ENCODE measurements around the gene VRK1.
A peak's percentile ranks its signal among the peaks of the same experiment; 100 is the strongest.

VRK1 gene

DNA sequence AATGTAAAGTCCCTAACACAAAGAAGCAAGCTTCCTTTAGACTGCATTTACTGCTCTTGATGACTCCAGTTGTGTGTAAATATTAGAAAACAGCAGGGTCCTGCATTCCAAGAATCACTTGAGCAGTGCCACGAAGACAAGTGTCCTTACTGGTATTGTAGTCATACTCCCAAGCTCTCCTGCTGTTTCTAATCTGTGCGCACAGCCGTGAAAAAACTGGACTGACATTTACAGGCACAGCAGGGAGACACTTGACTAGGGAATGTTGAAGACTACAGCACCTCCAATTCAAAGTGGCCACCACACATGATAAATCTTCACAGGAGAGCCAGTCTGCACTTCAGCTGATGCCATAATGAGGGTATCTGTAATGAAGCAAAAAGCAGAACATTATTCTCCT, 91.4 kb downstream of the VRK1 start:
- DNase-seq, result no peak

DNA sequence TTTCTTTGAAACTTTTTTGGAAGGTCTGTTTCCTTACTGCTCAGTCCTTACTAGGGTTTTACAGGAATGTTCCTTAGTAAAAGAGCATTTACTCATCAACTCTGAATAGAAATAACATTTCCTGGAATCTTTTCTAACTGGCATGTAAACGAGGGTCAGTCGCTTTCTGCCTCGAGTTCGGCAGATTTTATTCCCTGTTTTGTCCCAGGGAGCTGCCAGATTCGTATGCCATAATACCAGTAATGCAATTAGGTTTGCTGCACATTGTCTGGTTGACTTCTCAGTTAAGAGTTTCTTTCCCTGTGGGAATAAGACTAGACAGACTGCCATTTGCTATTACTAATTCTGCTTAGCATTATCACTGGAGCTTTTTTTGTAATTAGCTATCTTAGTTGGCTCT, 91.9 kb downstream of the VRK1 start:
- no peak for DNase-seq

DNA sequence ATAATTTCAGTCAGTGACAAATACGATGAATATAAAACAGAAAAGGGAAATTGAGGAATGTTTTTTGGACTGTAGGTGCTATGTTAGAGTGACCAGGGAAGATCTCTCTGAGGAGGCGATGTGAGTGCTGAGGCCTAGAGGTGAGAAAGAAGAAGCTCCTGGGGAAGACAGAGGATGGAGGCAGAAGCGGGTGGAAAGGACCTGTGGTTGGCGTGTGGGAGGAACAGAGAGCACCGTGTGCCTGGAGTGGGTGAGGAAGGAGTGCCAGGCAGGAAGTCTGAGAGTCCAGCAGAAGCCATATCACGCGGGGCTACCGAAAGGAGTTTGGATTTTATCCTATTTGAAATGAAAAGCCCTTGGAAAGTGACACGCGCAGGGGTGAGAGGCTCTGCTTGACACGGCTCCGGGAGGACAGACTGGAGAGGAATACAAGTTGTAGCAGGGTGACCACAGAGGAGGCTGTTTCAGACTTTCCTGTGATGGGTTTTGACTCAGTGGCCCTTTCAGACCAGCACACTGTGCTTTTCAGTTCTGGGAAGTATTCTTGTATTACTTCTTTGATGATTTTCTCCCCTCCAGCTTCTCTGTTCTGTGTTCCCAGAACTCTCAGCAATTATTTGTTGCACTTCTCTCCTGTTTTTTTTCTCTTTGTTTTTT, 96.9 kb downstream of the VRK1 start:
- no peak for DNase-seq

DNA sequence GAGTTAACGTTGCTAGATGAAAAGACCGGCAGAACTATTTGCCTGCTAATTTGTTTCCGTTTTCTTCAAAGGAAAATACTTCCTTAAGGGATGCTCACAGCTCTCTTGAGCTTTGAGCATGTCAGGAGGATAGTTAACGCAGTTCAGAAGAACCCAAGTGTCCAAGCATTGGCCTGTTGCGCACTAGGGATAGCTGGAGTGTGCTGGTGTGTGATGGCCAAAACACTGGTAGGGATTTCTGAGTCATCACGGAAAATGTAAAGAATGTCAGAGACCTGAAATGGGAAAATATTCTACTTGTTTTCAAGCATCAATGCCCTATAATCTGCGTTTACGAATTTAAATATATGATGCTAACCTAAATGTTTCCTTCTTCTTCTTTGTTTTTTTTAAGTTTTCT, 97.8 kb downstream of the VRK1 start:
- DNase-seq, result no peak

DNA sequence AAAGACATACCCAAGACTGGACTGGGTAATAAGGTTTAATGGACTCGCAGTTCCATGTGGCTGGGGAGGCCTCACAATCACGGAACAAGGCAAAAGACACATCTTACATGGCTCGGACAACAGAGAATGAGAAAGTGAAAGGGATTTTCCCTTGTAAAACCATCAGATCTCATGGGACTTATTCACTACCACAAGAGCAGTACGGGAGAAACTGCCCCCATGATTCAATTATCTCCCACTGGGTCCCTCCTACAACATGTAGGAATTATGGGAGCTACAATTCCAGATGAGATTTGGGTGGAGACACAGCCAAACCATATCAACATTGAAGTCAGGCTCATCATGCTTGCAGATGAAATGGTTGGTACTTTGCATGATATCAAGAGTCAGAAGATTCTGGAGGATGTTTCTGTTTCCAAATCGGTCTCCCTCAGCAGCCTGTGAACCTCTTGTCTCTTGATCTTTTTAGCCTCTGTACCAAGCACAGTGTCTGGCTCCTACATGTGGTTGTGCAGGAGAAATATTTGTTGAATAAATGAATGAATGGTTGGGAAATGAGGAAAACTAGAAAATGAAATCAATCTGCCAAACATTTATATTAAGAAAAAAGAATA, 98.6 kb downstream of the VRK1 start:
- DNase-seq, result no peak

DNA sequence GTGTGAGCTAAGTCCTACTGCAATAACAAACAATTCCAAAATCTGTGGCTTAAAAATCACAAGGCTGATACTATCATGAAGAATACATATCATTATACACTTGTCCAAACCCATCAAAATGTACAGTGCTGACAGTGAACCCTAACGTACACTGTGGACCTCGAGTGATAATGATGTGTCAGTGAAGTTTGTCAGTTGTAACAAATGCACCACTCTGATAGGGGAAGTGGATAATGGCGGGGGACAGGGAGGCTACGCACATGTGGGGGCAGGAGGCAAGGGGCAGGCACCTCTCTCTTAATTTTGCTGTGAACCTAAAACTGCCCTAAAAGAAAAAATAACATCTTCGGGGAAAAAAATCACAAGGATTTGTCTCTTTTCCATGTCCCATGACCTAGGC, 100.0 kb downstream of the VRK1 start:
- no peak for DNase-seq

DNA sequence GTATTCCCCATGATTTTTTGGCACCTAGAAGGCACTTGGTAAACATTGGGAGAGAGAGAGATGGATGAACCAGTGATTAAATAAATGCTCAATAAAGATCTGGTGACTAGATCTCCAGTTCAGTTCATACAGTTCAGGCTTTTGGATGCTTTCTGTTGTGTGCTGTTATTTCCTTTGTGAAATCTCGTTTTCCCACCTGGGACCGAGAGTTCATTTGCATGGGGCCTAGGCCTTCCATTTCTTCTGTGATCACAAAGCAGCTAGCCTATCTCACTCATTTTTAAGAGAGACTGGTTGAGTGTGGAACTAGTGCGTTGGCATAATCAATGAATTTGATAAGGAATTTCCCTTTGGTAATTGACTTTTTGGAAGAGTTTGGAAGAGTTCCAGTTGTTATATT, 104.0 kb downstream of the VRK1 start:
- DNase-seq, result no peak

DNA sequence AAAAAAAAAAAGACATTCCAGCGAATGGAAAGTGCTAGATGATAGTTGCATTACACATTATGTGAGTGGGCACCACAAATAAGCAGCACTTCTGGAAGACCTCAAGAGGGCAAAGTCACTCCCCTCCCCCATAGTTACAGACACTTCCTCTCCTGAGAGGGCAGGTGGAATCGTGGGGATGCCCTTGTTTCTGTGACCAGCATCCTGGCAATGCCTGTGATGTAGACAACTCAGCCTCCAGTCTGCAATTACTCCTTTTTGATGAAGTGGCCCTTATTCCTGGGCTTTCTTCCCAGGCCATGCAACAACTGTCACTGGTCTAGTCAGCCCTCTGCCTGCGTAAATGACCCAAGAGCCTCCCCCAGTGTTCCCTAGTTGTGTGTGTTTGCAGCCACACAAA, 104.8 kb downstream of the VRK1 start:
- DNase-seq, result no peak

DNA sequence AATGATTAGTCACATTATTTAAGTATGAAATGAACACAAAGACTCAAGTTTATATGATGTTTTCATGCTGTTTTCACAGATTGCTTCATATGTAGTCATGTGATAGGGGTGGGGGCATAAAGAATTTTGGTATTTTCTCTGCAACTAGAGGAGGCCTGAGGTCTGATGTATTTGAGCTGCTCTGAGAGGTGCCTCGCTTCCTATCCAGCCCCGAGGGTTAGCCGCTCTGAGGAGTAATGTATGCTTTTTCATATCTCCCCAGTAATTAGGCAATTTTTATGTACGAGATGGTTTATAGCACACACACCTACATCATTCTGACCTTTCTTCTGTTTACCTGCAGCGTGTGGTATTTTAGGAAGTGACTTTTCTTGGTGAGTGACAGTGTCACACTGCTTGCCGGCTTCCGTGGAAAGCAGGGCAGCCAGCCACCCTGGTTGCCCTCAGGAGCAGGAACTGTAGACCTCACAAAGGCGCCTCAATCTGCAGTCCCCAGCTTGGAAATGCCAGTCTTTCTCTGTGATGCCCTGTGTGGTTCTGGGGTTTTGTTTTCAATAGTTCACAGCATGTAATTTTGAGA, 106.4 kb downstream of the VRK1 start:
- no peak for DNase-seq

DNA sequence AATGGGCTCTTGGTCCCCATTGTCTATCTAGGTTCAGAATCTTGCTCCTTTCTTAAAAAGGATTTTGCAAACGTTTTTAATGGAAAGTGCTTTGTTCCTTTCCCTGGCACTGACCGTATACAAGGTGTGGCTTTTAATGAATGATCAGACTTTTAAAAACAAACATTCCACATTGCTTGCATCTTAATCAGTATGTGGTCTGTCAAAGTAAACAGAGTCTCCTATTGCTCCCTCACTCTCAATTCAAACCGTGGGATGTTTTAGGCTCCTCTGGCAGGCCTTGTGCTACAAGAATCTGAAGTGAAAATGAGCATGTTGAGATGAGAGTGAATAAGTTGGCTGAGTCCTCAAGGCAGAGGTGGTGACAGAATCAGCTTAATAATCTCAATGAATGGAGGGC, 107.0 kb downstream of the VRK1 start:
- no peak for DNase-seq

DNA sequence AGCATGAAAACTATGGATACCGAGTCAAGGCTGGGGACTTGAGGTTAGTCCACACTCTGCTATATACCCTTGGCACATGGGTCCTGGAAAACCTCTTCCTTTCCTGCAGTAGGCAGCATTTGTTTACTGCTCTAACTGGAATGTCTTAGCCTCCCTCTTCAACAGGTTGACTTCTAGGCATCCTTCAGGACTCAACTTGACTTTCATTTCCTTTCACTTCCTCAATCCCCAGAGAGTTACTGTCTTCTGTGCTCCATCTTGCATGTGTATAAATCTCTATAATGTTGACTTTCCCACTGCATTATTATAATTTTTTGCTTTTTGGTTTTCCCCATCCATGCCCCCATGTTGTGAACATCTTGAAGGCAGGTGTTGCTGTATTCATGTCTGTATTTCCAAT, 107.9 kb downstream of the VRK1 start:
- DNase-seq, result no peak

DNA sequence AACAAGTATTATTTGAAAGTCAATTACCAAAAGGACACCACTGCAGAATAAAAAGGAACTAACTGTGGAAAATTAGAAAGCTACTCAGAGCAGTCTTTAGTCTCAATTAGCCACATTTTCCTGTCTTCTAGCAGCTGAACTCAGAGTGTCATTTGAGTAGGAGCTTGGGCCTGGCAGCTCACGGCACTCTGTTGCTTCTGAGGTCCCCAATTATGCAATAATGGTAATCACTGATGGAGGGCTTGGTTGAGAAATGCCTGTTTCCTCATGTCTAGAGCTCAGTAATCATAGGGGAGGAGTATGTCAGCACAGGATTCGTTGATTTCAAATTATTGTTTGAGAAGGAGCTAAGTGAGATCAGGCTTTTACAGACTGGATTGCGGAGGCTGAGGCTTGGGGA, 108.6 kb downstream of the VRK1 start:
- DNase-seq, result no peak

DNA sequence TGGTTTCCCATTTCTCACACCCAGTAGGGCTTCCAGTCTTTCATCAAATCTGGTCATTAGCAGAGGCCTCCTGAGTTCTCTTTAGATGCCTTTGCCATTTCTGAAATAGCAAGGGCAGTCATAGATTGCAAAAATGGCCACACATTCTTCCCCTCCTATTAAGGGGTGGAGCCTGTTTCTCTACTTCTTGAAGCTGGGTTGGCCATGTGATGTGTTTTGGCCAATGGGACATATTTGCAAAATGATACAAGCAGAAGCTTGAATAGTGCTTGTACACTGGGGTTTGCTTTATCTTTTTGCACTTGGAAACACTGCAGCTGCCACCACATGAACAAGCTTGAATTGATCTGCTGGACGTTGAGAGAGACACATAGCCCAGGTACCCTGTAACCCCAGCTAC, 109.3 kb downstream of the VRK1 start:
- no peak for DNase-seq

DNA sequence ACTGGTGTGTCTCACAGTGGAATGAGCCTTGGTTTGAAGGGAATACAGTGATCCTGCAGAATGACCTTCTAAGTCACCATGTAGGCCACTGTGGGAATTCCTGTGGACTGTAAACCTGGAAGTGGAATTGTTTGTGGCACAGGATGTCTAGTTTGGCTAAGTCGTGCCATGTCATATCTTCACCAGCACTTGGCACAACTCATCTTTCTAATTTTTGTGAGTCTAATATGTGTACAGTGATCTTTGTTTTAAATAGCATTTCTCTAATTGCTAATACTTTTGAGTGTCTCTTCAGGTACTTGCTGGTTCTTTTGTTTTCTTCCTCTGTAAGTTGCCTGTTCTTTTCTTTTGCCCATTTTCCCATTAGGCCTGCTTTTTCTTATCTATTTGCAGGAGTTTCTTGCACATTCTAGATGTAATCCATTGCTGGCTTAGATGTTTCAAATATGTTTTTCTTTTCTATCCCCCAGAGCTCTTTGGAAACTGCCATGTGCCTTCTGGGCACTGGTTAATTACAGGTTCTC, 112.7 kb downstream of the VRK1 start:
- DNase-seq, result no peak

DNA sequence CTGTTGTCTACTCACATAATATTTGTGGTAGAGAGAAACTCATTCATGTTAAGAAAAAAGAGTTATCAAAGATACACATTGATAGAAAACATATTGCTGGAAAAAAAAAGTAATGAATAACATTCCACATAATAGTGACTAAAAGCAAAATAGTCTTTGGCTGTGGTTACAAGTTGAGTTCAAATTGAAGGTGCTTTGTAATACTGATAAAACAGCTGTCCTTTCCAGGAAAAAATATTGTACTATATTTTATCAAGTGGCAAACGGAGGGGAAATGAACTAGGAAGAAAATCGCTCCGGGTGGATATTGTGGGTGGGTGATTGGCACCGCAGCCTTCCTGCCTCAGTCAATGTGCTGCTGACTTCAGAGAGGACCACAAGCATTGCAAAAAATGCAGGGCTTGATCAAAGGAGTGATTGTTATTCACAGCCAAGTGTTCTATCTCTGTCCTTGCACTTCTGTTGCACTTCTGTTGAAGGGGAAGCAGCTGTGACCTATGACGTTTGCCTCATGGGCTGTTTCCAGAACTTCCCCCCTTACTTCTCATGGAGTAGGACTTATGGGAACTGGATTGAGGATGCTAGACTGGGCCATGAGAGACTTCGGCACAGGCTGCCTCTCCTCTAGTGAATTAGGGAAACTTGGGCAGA, 114.4 kb downstream of the VRK1 start:
- no peak for DNase-seq

DNA sequence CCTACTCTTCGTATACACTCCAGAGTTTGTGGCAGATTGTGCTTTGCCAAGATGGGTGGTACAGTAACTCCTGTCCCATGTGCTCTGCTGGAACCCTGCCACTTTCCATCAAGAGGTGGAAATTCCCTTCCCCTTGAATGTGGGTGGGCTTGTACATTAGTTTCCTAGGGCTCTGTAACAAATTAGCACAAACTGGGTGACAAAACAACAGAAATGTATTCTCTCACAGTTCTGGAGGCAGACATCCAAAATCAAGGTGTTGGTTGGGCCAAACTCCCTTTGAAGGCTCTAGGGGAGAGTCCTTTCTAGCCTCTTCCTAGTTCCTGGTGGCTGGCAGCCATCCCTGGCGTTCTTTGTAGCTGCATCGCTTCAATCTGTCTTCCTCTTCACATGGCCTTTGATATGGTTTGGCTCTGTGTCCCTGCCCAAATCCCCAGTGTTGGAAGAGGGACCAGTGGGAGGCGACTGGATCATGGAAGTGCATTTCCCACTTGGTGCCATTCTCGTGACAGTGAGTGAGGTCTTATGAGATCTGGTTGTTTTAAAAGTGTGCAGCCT, 117.5 kb downstream of the VRK1 start:
- peak; percentile 43 for DNase-seq

DNA sequence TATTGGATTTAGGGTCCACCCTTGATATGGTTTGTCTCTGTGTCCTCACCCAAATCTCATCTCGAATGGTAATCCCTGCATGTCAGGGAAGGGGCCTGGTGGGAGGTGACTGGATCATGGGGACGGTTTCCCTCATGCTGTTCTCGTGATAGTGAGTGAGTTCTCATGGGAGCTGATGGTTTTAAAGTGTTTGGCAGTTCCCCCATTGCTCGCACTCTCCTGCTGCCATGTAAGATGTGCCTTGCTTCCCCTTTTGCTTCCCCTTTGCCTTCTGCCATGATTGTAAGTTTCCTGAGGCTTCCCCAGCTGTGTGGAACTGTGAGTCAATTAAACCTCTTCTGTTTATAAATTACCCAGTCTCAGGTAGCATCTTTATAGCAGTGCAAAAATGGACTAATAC, 118.3 kb downstream of the VRK1 start:
- DNase-seq, result no peak

DNA sequence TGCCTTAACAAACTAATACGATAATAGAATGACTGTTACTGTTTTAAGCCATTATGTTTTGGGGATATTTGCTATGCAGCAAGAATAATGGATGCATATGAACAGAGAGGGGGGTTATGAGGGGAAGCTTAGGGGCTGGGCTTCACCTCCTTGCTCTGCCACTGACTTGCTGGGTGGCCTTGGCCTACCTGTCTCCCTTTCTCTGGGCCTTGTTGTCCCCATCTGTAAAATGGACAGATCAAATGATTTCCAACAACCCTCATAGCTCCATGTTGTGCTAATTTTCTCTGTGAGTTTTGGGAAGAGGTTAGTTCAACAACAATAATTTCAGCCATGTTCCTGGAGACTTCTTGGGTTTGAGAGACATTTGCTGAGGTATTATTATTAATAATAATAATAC, 119.6 kb downstream of the VRK1 start:
- DNase-seq, result no peak

DNA sequence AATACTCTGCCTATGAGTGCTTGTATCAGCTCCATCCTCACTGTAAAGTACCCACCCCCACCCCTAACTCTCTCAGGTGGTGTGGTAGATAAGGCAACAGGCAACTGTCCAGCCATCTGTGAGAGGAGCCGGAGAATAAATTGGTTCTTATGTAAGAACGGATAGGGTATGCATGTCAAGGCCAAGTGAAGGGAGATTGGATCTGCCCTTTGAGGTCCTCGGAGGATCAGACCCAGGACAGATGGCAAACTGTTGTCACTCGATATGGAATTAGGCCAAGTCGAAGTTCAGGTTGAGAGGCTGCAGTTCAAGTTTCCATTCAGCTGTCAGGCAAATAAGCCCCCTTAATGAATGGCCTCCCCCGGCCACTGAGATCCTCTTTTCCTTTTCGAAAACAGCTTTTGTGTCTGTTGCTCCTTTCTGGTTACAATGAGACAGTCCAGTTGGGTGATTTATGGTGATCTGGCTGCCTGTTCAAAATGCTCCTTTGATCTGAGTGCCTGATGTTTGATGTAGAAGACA, 120.3 kb downstream of the VRK1 start:
- peak; percentile 30 for DNase-seq

DNA sequence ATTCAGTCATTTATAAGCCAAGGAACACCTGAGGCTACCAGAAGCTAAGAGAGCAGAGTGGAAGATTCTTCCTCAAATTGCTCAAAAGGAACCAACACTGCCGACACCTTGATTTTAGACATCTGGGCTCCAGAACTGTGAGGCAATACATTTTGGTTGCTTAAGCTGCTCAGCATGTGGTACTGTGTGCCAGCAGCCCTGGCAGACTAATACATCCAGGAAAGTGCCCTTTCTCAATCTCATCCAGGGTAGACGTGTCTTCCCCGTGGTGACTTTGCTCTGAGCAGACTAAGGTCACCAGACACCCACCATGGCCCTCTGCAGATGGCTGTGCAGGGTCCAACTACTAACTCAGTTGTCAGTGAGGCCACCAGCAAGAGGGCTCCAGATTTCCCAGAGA, 122.8 kb downstream of the VRK1 start:
- DNase-seq, result no peak

DNA sequence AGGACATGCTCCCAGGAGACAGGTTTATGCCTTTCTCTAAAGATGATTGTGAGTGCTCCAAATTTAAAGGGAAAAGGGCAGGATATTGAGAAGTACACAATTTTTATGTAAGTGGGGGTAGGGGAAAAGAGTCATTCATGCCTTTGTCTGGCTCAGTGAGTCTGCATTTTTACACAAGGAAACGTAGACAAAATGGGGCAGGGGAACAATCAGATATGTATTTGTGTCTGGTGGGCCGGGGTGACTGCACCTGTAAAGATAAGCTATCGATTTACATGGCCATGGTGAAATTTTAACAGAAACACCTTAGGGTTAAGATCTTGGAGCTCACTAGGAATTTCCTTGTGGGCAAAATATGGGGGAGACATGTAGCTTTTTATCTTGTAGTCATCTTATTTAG, 123.6 kb downstream of the VRK1 start:
- no peak for DNase-seq

DNA sequence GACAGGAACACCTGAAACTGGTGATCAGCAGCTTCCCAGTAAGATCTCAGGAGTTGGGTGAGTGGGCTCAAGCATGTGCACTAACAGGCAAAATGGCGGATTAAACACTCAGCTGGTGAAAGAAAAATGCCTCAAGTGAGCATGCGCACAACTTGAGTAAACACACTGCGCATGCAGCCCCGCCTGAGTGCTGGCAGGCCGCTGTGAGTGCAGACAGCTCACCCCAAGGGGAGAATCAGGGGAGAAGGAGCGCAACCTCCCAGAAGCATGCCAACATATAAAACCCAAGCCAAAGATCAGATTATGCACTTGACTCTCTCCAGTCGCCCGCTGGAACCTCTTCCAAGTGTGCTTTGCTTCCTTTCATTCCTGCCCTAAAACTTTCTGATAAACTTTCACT, 125.8 kb downstream of the VRK1 start:
- no peak for DNase-seq

DNA sequence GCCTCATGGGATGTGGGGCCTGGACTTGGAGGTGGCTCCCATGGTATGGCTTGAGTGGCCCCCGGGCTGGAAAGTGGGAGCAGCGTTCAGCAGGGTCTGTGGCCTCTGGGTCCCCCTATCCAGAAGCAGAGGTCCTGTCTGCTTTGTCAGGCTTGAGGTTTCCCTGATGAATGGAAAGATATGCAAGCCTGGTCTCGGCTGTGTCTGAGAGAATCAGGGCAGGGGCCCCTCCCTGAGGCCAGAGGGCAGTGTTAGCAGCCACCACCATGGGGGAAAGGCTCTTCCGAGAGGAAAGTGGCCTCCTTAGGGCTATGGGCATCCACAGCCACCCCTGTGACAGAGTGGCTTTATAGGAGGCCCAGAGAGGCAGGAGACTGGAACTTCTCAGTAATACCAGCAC, 128.2 kb downstream of the VRK1 start:
- DNase-seq, result no peak

DNA sequence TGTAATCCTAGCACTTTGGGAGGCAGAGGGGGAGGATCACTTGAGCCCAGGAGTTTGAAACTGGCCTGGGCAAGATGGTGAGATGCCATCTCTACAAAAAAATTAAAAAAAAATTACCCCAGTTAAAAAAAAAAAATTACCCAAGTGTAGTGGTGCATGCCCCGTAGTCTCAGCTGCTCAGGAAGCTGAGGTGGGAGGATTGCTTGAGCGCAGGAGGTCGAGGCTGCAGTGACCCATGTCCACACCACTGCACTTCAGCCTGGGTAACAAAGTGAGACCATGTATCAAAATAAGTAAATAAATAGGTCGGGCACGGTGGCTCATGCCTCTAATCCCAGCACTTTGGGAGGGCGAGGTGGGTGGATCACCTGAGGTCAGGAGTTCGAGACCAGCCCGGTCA, 128.8 kb downstream of the VRK1 start:
- DNase-seq, result no peak
